H1 (cell line): ENCODE data around the gene GPR87. TPM values are rescaled to one million over a fixed set of nuclear protein-coding genes. Genes with fewer than 3 reads are reported as not detected.

ENCODE experiments used
- CTCF ChIA-PET: fragments of 300-600 bp; sonication (Branson Sonifier 250); formaldehyde crosslinking; loops from one replicate; lab custom pipeline; 2021; ENCODE audit not compliant: partially characterized antibody; lab: Charles Lee
- POLR2A ChIA-PET: fragments of 300-600 bp; sonication (Branson Sonifier 250); formaldehyde crosslinking; loops from one replicate; lab custom pipeline; 2021; ENCODE audit warnings: inconsistent platforms; ENCODE audit not compliant: partially characterized antibody; lab: Charles Lee
- DNase-seq, 2 experiments: peaks; one replicate each; pipeline versions ENCODE4 v3.0.0 to v3.0.0-alpha.2; 2010 to 2022; ENCODE audit warnings: low spot score in 2 of 2, low read depth in 1 of 2, mixed read lengths in 1 of 2
- FAIRE-seq: peaks from 2 replicates; lab custom pipeline; 2011; peaks lifted over from hg19 to GRCh38; lab: Jason Lieb, UNC
- H2AFZ ChIP-seq: 2 replicates; pipeline ENCODE4 v1.8.1; 2012; ENCODE audit warnings: low read length, inconsistent platforms
- H2AK5ac ChIP-seq: 2 replicates; pipeline ENCODE4 v1.6.1; 2013; ENCODE audit warnings: low read depth, low read length
- H2BK120ac ChIP-seq: replicated peaks from 2 replicates; pipeline ENCODE3; 2013; ENCODE audit warnings: low read depth, low read length, inconsistent platforms
- H2BK12ac ChIP-seq: 2 replicates; pipeline ENCODE4 v1.6.1; 2013; ENCODE audit warnings: low read depth, low read length
- H2BK15ac ChIP-seq: 2 replicates; pipeline ENCODE4 v1.6.1; 2013; ENCODE audit warnings: low read length
- H2BK20ac ChIP-seq: 2 replicates; pipeline ENCODE4 v1.6.1; 2013; ENCODE audit warnings: low read length
- H2BK5ac ChIP-seq: 2 replicates; pipeline ENCODE4 v1.6.1; 2013; ENCODE audit warnings: low read depth, low read length
- H3K14ac ChIP-seq: 2 replicates; pipeline ENCODE4 v1.6.1; 2013; ENCODE audit warnings: inconsistent platforms; ENCODE audit not compliant: insufficient read length
- H3K18ac ChIP-seq: 2 replicates; pipeline ENCODE4 v1.6.1; 2013; ENCODE audit warnings: low read length; ENCODE audit errors: extremely low read depth
- H3K23ac ChIP-seq: 2 replicates; pipeline ENCODE4 v1.6.1; 2013; ENCODE audit warnings: inconsistent platforms; ENCODE audit not compliant: insufficient read length
- H3K23me2 ChIP-seq: 2 replicates; pipeline ENCODE4 v1.6.1; 2013; ENCODE audit warnings: low read depth, low read length
- H3K27ac ChIP-seq: 2 replicates; pipeline ENCODE4 v1.6.1; 2011; ENCODE audit warnings: low read depth, low read length, inconsistent platforms
- H3K27me3 ChIP-seq, 4 experiments: replicated peaks in 1 of 4; 1 replicate in 1 of 4; 2 replicates in 3 of 4; pipeline versions ENCODE4 v1.6.1 to v1.8.1; 2011 to 2013; ENCODE audit warnings: low read length in 3 of 4, mild to moderate bottlenecking in 3 of 4, inconsistent platforms in 2 of 4, mixed read lengths in 2 of 4, moderate library complexity in 1 of 4; ENCODE audit not compliant: control insufficient read depth in 3 of 4, insufficient read depth in 3 of 4; ENCODE audit errors: extremely low read depth in 1 of 4
- H3K36me3 ChIP-seq, 4 experiments: 2 replicates each; pipeline versions ENCODE4 v1.6.1 to v1.8.1; 2011 to 2013; ENCODE audit warnings: mild to moderate bottlenecking in 4 of 4, low read length in 3 of 4, moderate library complexity in 2 of 4, control low read depth in 1 of 4, inconsistent platforms in 1 of 4; ENCODE audit not compliant: insufficient read depth in 4 of 4, control insufficient read depth in 2 of 4
- H3K4ac ChIP-seq: replicated peaks from 2 replicates; pipeline ENCODE3; 2013; ENCODE audit warnings: low read length, low read depth, mixed read lengths, inconsistent platforms; ENCODE audit not compliant: insufficient read length
- H3K4me1 ChIP-seq, 4 experiments: replicated peaks in 1 of 4; 1 replicate in 1 of 4; 2 replicates in 3 of 4; pipeline versions ENCODE4 v1.6.1 to v1.8.1; 2011 to 2013; ENCODE audit warnings: low read length in 3 of 4, inconsistent platforms in 2 of 4, mixed read lengths in 1 of 4; ENCODE audit not compliant: insufficient read depth in 4 of 4, control insufficient read depth in 3 of 4
- H3K4me2 ChIP-seq, 2 experiments: 2 replicates each; pipeline versions ENCODE4 v1.6.1 to v1.8.1; 2011 to 2013; ENCODE audit warnings: low read depth in 2 of 2, low read length in 2 of 2, control low read depth in 1 of 2, inconsistent platforms in 1 of 2, mild to moderate bottlenecking in 1 of 2; ENCODE audit not compliant: insufficient read depth in 1 of 2
- H3K4me3 ChIP-seq, 4 experiments: fragments of 200-600, 300-600 bp in 1 of 4; sonication (generic), shearing (Covaris generic), sonication (Bioruptor Twin) in 1 of 4; 2 replicates each; pipeline versions ENCODE4 v1.5.1 to v1.8.1; 2011 to 2016; ENCODE audit warnings: low read length in 4 of 4, low read depth in 3 of 4, control low read depth in 2 of 4, inconsistent platforms in 2 of 4, mild to moderate bottlenecking in 2 of 4, mixed read lengths in 1 of 4, moderate library complexity in 1 of 4; ENCODE audit not compliant: insufficient read depth in 2 of 4; ENCODE audit errors: extremely low read depth in 1 of 4
- H3K56ac ChIP-seq: replicated peaks from 2 replicates; pipeline ENCODE3; 2013; ENCODE audit warnings: low read depth, mild to moderate bottlenecking, mixed read lengths, low read length, inconsistent platforms; ENCODE audit not compliant: insufficient read length
- H3K79me1 ChIP-seq: 2 replicates; pipeline ENCODE4 v1.6.1; 2013; ENCODE audit warnings: low read depth, low read length, control low read depth
- H3K79me2 ChIP-seq, 2 experiments: 2 replicates each; pipeline versions ENCODE4 v1.6.1 to v1.8.1; 2012 to 2013; ENCODE audit warnings: low read length in 2 of 2, mild to moderate bottlenecking in 2 of 2, inconsistent platforms in 1 of 2; ENCODE audit not compliant: insufficient read depth in 2 of 2, control insufficient read depth in 1 of 2
- H3K9ac ChIP-seq, 4 experiments: replicated peaks in 1 of 4; 1 replicate in 1 of 4; 2 replicates in 3 of 4; pipeline versions ENCODE4 v1.6.1 to v1.8.1; 2011 to 2013; ENCODE audit warnings: low read depth in 3 of 4, low read length in 3 of 4, control low read depth in 2 of 4, mild to moderate bottlenecking in 2 of 4, moderate library complexity in 2 of 4, inconsistent platforms in 1 of 4; ENCODE audit errors: extremely low read depth in 1 of 4
- H3K9me3 ChIP-seq, 2 experiments: 2 replicates each; pipeline versions ENCODE4 v1.6.1 to v1.8.1; 2012 to 2013; ENCODE audit warnings: mild to moderate bottlenecking in 2 of 2, moderate library complexity in 2 of 2, control low read depth in 1 of 2, inconsistent platforms in 1 of 2, low read depth in 1 of 2, low read length in 1 of 2, mixed read lengths in 1 of 2; ENCODE audit not compliant: insufficient read depth in 2 of 2
- H4K20me1 ChIP-seq, 2 experiments: replicated peaks in 1 of 2; 2 replicates each; pipeline versions ENCODE3 to v1.8.1; 2011 to 2013; ENCODE audit warnings: inconsistent platforms in 2 of 2, low read length in 2 of 2, mild to moderate bottlenecking in 1 of 2; ENCODE audit not compliant: insufficient read depth in 2 of 2, control insufficient read depth in 1 of 2
- H4K5ac ChIP-seq: 2 replicates; pipeline ENCODE4 v1.6.1; 2013; ENCODE audit warnings: low read length, low read depth, mixed read lengths, inconsistent platforms; ENCODE audit not compliant: insufficient read length
- H4K8ac ChIP-seq: 2 replicates; pipeline ENCODE4 v1.8.0; 2013; ENCODE audit warnings: mild to moderate bottlenecking, moderate library complexity, low read length, inconsistent platforms; ENCODE audit not compliant: insufficient read depth; ENCODE audit errors: extremely low read depth
- H4K91ac ChIP-seq: replicated peaks from 2 replicates; pipeline ENCODE3; 2013; ENCODE audit warnings: low read length, mixed read lengths, inconsistent platforms; ENCODE audit not compliant: insufficient read length
- POLR2A ChIP-seq, 2 experiments: IDR thresholded peaks; 1 replicate in 1 of 2; 2 replicates in 1 of 2; pipeline ENCODE4 v1.6.1; 2011; ENCODE audit warnings: low read depth in 2 of 2, low read length in 2 of 2, mild to moderate bottlenecking in 2 of 2; ENCODE audit errors: control extremely low read depth in 1 of 2
- SP1 ChIP-seq: IDR thresholded peaks from 2 replicates; pipeline ENCODE4 v1.6.1; 2011; ENCODE audit warnings: low read depth, low read length
- TEAD4 ChIP-seq: IDR thresholded peaks from 2 replicates; pipeline ENCODE4 v1.6.1; 2012; ENCODE audit warnings: low read depth, low read length, inconsistent platforms, mixed read lengths
- WGBS, 2 experiments: shearing (Covaris generic) in 1 of 2; methylation state at CpG; one replicate each; pipeline versions ENCODE4 v1.1.6 to v1.1.7; 2013 to 2015; ENCODE audit warnings: low lambda C conversion rate in 2 of 2, mixed read lengths in 2 of 2, inconsistent platforms in 1 of 2, low coverage in 1 of 2, missing lambda C conversion rate in 1 of 2; ENCODE audit not compliant: insufficient replicate concordance in 2 of 2, insufficient coverage in 1 of 2, insufficient read length in 1 of 2; ENCODE audit errors: extremely low coverage in 1 of 2, missing lambda C conversion rate in 1 of 2; 5-methylcytosine and 5-hydroxymethylcytosine counted together
- polyA plus RNA-seq, 7 experiments: library from polyadenylated mRNA; depleted of rRNA in 3 of 7; stranded (reverse) in 5 of 7; unstranded in 2 of 7; fragments of >200 nt in 5 of 7; fragments of 200-250 nt in 2 of 7; gene quantifications; 1 replicate in 5 of 7; 2 replicates in 1 of 7; 4 replicates in 1 of 7; pipeline versions ENCODE4 v1.2.1 to v1.2.3, GENCODE V29; 2011 to 2013; ENCODE audit warnings: missing spikeins in 2 of 7, mixed read lengths in 2 of 7
- total RNA-seq: library from RNA; stranded (reverse); fragmentation: NEBNext Ultra II Directional; extraction: Animal tissue kit (Norgen Biotek cat#: 25700); gene quantifications from 2 replicates; pipeline ENCODE4 v1.2.1, GENCODE V29; 2021

GPR87 gene
- total and polyA plus RNA-seq, 2 of the 8 experiments (the other 6 are each of a cell fraction or from before 2014, with no cell fraction given): 0.05 TPM; not detected in 1

DNA sequence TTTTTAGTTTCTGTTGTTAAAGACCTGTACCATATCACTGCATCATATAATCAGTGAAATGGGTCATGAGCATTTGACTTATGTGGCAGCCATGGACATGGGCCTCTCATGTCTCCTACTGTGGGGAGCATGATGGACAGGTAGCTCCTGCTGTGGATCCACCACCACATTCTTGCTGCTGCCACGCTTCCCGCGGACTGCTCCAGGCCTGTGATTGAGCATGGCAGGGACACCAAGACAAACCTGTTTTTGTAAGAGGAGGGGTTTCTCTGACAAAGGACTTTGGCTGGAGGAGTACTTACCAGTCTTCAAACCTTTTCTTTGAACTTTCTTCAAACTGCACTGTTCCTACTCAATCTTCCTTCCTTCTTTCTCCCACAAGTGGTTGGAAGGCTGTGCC lies 20.4 kb downstream of the GPR87 start:
- no peaks in the 10 kb centered on the region for H3K79me2 ChIP-seq
- H3K27me3 ChIP-seq: no peaks in the 10 kb centered on the region
- TF ChIP-seq POLR2A (IDR thresholded peaks at IDR 0.05; ENCODE audit: control extremely low read depth in 1 of 2, low read depth in 2 of 2, low read length in 2 of 2): no peak
- TF ChIP-seq TEAD4: peak; percentile 25; the same call in 1 of the 2 replicates
- 0 out of 2 replicates have a peak, but pooled peaks have one; percentile 27 for TF ChIP-seq SP1
- no peak overlapping the region for H2BK5ac ChIP-seq
- H3K36me3 ChIP-seq: no peaks in the 10 kb centered on the region
- 89% methylated on average over 3 of the region's 3 CpGs; no CpG with 5 or more reads in 1 of the 2 experiments for WGBS, 2 experiments
- H3K4me2 ChIP-seq: no peak overlapping the region
- H3K9ac ChIP-seq: no peak overlapping the region
- H2BK12ac ChIP-seq: no peak overlapping the region
- no peak overlapping the region for H3K14ac ChIP-seq
- no peak overlapping the region for H3K27ac ChIP-seq
- ChIA-PET POLR2A (no interaction called here), CTCF (no interaction called here)
- H3K4me1 ChIP-seq: peaks cover 0 to 5% (median 0%) of the 10 kb centered on the region in 4 experiments; a peak in 1 of 7 replicates
- no peak overlapping the region for H2BK120ac ChIP-seq
- no peak overlapping the region for H3K56ac ChIP-seq
- DNase-seq (no peak), FAIRE-seq (peak; percentile 39)
- H3K79me1 ChIP-seq: no peaks in the 10 kb centered on the region
- H2AFZ ChIP-seq: no peak overlapping the region
- H4K5ac ChIP-seq: no peak overlapping the region
- H3K4me3 ChIP-seq: no peak overlapping the region
- no peak overlapping the region for H2BK20ac ChIP-seq
- H3K18ac ChIP-seq: no peak overlapping the region
- H2BK15ac ChIP-seq: no peak overlapping the region
- no peak overlapping the region for H4K8ac ChIP-seq
- H3K9me3 ChIP-seq: no peaks in the 10 kb centered on the region
- no peak overlapping the region for H2AK5ac ChIP-seq
- no peaks in the 10 kb centered on the region for H3K23me2 ChIP-seq
- H3K4ac ChIP-seq: no peak overlapping the region
- H4K91ac ChIP-seq: no peak overlapping the region
- no peaks in the 10 kb centered on the region for H4K20me1 ChIP-seq
- H3K23ac ChIP-seq: no peak overlapping the region
